NCI-H82 (cell line): ENCODE measurements around the gene WDSUB1.

Experiments
- DNase-seq: peaks from one replicate; lab custom pipeline; 2025; lab: John Stamatoyannopoulos, UW

WDSUB1 gene

GRCh38 chr2:159285929-159286708 is at the start of gene WDSUB1:
WDSUB1 (minus strand) TSS chr2:159286703; CDS start chr2:159283069, 3,634 bp downstream.
- DNase-seq, result peak; percentile 65

- DNase-seq, result no peak
Measured at GRCh38 chr2:159326569-159327255, 40.2 kb upstream of the WDSUB1 start.

GRCh38 chr2:159322419-159322818 is 35.9 kb upstream of the WDSUB1 start:
- no peak for DNase-seq

- no peak for DNase-seq
Measured at GRCh38 chr2:159317392-159318088, 31.0 kb upstream of the WDSUB1 start.

- DNase-seq, result no peak
Measured at GRCh38 chr2:159307942-159308341, 21.4 kb upstream of the WDSUB1 start.

GRCh38 chr2:159300586-159300985 is 14.1 kb upstream of the WDSUB1 start:
- no peak for DNase-seq

- DNase-seq, result no peak
Measured at GRCh38 chr2:159298967-159299366, 12.5 kb upstream of the WDSUB1 start.

GRCh38 chr2:159297042-159297707 is 10.7 kb upstream of the WDSUB1 start:
- peak; percentile 26 for DNase-seq

- DNase-seq, result peak; percentile 14
Measured at GRCh38 chr2:159292157-159292556, 5.7 kb upstream of the WDSUB1 start.

- DNase-seq, result peak; percentile 76
Measured at GRCh38 chr2:159290289-159290907, 3.9 kb upstream of the WDSUB1 start.

GRCh38 chr2:159287733-159288132 is 1.2 kb upstream of the WDSUB1 start:
- DNase-seq, result no peak

GRCh38 chr2:159286709-159287441 is 372 bp upstream of the WDSUB1 start:
- peak; percentile 100 for DNase-seq

- no peak for DNase-seq
Measured at GRCh38 chr2:159285433-159285832, 1.1 kb downstream of the WDSUB1 start.

GRCh38 chr2:159283529-159283928 is 3.0 kb downstream of the WDSUB1 start:
- DNase-seq, result no peak

- DNase-seq, result no peak
Measured at GRCh38 chr2:159281002-159281401, 5.5 kb downstream of the WDSUB1 start.

- DNase-seq, result no peak
Measured at GRCh38 chr2:159279700-159280099, 6.8 kb downstream of the WDSUB1 start.

GRCh38 chr2:159275111-159275510 is 11.4 kb downstream of the WDSUB1 start:
- no peak for DNase-seq

GRCh38 chr2:159272156-159272555 is 14.3 kb downstream of the WDSUB1 start:
- no peak for DNase-seq

GRCh38 chr2:159270744-159271379 is 15.6 kb downstream of the WDSUB1 start:
- no peak for DNase-seq

- no peak for DNase-seq
Measured at GRCh38 chr2:159267921-159268320, 18.6 kb downstream of the WDSUB1 start.

- DNase-seq, result no peak
Measured at GRCh38 chr2:159266554-159266953, 19.9 kb downstream of the WDSUB1 start.
